AG08396 (cell line): ENCODE measurements around the gene TMEM129.

Experiments
- DNase-seq: peaks from one replicate; pipeline ENCODE4 v3.0.0; 2012; ENCODE audit warnings: low spot score, mixed read lengths

The TMEM129 gene, protein sequence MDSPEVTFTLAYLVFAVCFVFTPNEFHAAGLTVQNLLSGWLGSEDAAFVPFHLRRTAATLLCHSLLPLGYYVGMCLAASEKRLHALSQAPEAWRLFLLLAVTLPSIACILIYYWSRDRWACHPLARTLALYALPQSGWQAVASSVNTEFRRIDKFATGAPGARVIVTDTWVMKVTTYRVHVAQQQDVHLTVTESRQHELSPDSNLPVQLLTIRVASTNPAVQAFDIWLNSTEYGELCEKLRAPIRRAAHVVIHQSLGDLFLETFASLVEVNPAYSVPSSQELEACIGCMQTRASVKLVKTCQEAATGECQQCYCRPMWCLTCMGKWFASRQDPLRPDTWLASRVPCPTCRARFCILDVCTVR

DNA sequence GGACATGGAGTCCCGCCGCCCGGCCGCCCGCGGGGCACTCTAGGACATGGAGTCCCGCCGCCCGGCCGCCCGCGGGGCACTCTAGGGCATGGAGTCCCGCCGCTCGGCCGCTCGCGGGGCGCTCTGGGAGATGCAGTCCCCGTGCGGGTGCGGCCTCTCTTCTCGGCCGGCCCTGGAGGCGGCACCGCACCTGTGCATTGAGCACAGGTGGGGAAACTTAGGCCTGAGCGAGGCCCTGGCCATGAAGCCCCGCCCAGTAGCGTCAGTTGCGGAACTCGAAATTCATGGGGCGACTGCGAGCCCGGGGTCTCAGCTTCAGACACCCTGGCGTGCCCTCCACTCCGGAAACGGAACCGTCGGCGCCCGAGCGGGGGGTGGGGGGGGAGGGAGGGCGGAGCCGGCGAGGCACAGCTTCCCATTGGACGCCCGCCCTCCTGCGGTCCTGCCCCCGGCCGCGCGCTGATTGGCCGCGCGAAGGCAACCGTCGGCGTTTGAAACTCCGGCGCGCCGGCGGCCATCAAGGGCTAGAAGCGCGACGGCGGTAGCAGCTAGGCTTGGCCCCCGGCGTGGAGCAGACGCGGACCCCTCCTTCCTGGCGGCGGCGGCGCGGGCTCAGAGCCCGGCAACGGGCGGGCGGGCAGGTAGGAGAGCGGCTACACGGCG, at the start of gene TMEM129, which contains the start of gene TACC3:
Gene TMEM129, minus strand, starts transcription at position 321 of the 663 bp plus-strand sequence. CDS start 486 bp downstream, outside the sequence.
Gene TACC3, plus strand, starts transcription at position 519 of the 663 bp plus-strand sequence. CDS start 1,901 bp downstream, outside the sequence.
- DNase-seq: peak; percentile 100

GRCh38 chr4:1770791-1771231, 49.7 kb upstream of the TMEM129 start:
- no peak for DNase-seq

- no peak for DNase-seq
Measured at GRCh38 chr4:1770245-1770644, 49.1 kb upstream of the TMEM129 start.

DNA sequence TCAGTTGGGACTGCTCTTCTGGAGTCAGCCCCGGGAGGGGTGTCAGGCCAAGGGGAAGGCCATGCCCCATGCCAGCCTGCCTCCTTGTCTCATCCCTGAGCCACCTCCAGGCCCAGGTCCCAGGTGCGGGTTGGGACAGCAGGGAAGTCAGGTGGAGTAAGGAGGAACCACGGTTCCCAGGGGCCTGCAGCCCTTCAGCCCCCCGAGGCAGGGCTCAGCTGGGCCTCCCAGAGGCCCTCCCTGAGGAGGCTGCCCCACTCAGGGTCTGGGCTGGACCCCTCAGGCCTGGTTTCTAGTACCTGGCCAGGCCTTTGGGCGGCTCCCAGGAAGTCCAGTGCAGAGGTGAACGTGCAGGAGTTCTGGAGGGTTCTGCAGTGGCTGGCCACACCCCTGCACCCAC, 48.6 kb upstream of the TMEM129 start:
- DNase-seq: no peak

DNA sequence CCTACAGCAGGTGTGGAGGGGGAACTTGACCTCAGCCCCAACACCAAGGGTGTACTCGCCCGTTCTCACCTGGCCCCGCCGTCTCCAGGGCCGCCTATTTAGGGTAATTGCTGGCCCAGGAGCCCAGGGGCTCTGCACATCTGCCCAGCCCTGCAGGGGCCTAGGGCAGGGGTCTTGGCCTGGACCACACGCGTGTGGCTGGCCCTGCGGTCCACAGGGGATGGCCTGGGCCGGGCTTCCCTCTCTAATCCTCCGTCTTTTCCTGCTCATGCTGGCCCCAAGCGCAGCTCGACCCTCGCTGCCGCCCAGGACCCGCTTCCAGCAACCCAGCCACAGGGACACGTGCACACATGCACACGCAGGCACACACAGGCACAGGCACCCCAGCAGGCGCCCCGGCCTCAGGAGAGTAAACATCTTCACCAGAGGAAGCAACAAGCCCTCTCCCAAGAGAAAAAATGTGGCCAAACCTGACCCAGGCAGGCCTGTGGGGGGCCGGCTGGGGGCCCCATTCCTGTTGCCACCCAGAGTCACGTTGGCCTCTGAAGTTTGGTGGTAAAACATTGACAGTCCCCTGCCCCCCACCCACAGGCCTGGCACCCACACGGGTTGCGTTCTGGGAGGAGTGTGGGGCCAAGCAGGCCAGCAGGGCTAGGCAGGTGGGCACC, 47.4 kb upstream of the TMEM129 start:
- DNase-seq: no peak

DNA sequence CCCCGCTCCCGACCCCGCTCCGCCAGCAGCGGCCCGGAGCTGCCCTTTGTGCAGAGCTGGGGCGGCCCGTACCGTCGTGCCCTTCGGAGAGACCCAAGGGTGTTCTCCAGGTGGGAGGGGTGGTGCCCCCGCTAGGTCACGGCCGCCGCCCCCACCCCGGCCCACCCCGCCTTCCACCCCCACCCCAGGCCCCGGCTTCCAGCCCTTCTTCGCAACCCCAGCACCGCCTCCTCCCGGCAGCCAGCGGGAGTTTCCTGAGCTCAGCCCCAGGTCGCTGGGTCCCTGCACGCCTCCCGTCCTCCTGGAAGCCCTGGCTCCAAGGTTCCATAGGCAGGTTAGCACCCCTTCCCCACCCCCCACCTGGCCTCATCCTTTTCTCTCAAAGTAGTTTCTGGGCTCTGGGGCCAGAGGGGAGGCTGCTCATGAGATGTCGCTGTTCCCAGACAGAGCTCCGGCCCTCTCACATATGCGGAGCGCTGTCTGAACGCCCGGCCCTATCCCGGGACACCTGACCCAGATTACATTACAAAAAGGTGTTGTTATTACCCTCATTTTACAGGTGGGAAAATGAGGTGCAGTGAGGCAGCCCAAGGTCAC, 46.7 kb upstream of the TMEM129 start:
- DNase-seq: peak; percentile 88

DNA sequence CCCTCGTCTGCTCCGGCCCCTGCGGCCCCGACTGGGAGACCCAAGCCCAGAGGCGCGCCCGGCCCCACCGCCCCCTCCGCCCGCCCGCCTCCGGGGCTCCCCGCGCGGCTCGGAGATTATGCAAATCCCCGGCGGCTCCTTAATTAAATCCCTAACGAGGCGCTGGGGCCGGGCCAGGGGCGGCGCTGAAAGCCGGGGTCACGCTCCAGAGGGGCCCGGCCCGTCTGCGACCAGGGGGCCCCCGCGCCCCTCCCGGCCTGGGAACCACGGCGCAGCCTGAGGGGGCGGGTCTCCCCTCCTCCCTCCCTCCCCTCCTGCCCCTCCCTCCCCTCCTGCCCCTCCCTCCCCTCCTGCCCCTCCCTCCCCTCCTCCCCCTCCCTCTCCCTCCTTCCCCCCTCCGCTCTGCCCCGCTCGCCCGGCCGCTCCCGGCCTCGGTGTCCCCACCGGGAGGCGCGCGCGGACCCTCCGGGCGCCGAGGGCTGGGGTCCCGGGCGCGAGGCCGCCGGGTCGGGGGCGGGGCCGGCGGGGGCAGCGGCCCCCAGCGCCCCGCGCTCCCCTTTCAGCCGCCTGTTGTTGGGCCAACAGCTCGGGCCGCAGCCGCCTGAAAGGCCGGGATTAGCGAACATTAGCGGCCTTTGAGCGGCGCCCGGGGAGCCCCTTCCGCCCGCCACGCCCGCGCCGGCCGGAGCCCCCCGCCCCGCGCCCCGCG, 46.1 kb upstream of the TMEM129 start:
- peak; percentile 58 for DNase-seq

DNA sequence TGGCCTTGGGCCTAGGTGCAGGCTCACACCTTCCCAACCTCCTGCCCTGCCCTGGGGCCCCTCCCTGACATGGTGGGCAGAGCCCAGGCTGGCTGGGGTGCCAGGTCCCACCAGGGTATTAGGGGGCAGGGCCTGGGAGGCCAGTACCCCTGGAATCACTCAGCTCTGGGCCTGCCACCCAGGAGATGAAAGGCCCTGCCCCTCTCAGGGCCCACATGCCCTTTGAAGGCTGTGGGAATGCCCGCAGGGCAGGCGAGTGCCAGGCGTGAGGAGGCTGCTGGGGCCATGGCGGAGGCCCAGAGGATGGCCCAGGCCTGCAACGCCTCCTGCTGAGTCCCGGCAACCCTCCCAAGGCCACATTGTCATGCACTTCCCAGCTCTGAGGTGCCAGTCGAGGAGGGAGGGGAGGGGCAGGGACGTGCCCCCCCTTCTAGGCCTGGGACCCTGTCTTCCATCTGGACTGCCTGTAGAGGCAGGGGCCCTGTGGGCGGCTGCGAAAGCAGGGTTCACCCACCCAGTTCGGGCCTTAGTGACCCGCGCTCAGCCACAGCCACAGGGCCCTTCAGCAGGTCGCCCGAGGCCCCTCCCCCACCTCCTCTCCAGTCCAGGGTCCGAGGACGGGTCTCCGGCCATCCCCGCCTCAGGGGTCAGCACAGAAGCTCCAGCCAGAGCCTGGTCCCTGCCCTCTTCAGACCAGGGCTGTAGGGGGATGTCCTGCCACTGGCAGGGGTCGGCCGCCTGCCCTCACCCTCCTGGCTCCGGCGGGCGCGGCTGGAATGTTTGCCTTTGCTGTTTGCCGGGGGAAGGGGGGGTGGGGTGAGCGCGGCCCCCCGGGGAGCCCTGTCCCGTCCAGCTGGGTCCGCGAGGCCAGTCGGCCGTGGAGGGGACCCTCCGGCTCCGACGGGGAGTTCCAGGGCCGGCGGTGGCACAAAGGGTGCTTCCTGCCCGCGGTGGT, 45.3 kb upstream of the TMEM129 start:
- DNase-seq: no peak

GRCh38 chr4:1765409-1766072, 44.4 kb upstream of the TMEM129 start:
- DNase-seq: no peak

GRCh38 chr4:1764670-1765069, 43.5 kb upstream of the TMEM129 start:
- DNase-seq: no peak

- peak; percentile 91 for DNase-seq
Measured at GRCh38 chr4:1763550-1764080, 42.5 kb upstream of the TMEM129 start.

DNA sequence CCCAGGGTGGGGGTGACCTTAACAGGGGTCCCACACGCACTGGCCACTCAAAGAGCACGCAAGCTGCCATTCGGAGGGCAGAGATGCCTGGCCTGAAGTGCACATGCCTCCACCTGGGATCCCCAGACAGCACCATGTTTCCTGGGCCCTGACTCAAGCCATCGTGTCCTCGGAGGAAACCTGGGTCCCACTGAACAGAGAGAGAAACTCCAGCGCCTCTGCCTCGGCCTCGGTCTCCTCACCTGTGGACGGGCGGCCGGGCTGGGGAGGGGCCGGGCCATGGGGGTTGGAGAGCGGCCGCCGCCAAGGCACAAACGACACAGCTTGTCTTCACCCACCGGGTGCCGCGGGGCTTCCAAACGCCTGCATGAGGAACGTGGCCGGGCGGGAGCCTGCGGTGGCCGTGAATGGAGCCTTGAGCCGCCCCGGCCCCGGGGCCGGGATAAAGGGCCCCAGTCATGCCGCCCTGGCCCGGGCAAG, 42.0 kb upstream of the TMEM129 start:
- no peak for DNase-seq

DNA sequence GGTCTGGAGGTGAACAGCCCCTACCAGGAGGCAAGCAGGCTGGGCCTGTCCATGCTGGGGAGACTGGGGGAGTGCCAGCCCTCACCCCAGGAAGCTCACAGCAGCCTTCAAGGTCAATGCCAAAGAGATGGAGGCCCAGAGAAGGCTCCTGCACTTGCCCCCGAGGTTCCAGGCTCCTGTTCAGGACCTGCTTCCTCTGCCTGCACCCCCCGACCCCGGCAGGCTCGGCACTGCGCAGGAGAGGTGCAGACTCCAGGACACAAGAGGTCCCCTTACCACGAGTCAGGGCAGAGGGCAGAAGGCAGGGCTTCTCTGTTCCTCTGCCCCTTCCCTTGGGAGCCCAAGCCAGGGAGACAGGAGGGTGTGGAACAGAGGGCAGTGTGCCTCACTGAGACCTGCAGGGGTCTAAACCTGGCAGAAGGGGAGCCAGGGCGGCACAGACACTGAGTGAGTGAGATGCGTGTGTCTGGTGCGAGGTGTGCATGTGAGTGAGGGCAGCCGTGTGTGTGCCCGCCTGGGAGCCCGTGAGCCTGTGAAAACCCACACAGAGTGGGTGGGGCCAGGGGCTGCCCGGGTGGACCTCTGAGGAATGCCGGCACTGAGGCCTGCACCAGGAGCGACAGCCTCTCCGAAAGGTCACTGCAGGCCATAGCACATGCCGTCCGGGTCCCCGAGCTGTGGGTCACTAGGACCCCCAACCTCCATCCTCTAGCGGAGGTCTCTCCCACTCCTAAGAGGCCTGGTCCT, 41.3 kb upstream of the TMEM129 start:
- no peak for DNase-seq

DNA sequence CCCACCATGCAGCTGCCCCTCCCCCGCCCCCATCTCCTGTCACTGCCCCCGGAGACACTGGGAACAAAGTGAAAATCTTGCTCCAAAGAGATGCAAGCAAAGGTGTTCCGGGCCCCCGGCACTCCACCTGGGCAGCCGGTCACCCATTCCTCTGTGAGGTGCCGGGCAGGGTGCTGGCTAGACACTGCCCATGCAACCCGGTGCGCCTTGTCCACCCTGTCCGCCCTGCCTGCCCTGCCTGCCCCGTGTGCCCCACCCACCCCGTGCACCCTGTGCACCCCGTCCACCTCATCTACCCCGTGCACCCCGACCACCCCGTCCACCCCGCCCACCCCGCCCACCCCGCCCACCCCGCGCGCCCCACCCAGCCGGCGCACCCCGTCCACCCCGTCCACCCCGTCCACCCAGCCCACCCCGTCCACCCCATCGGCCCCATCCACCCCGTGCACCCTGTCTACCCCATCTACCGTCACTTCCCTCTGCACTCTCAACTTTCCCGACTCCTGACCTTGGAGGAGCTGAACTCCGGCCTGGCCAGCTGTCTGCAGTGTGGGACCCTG, 40.1 kb upstream of the TMEM129 start:
- DNase-seq: no peak

- no peak for DNase-seq
Measured at GRCh38 chr4:1760521-1761071, 39.5 kb upstream of the TMEM129 start.

GRCh38 chr4:1759818-1760223, 38.7 kb upstream of the TMEM129 start:
- no peak for DNase-seq

GRCh38 chr4:1759170-1759817, 38.2 kb upstream of the TMEM129 start:
- DNase-seq: no peak
